Measurements from ENCODE around the gene PTPRG. TPM values are rescaled to one million over a fixed set of nuclear protein-coding genes. Genes with fewer than 3 reads are reported as not detected.
A peak's percentile ranks its signal among the peaks of the same experiment; 100 is the strongest.

The PTPRG gene
- total and polyA plus RNA-seq, 10 of the 15 experiments (the other 5 are each of a cell fraction or from before 2014, with no cell fraction given) = 0.29 to 20.7 (median 1.4) TPM

- TF ChIP-seq ZNF592 (IDR thresholded peaks at IDR 0.05) = no peak
- TF ChIP-seq KLF5 (IDR thresholded peaks at IDR 0.05; ENCODE audit: partially characterized antibody) = no peak
- no peak for TF ChIP-seq ATF2 (IDR thresholded peaks at IDR 0.05; ENCODE audit: low read length)
- no peak for TF ChIP-seq ZBTB4 (CRISPR knock-in tag; IDR thresholded peaks at IDR 0.05)
- TF ChIP-seq GATAD2B (conservative IDR thresholded peaks at IDR 0.05; ENCODE audit: low read depth) = peak; percentile 42; the same call in 1 of the 2 replicates
- TF ChIP-seq NR2F1 (conservative IDR thresholded peaks at IDR 0.05) = peak; percentile 56
- TF ChIP-seq TARDBP (IDR thresholded peaks at IDR 0.05; ENCODE audit: borderline replicate concordance) = no peak
- TF ChIP-seq GABPA (IDR thresholded peaks at IDR 0.05; ENCODE audit: low read depth) = no peak
- no peak for TF ChIP-seq PAX8 (IDR thresholded peaks at IDR 0.05)
- TF ChIP-seq BCLAF1 (IDR thresholded peaks at IDR 0.05) = no peak
- no peak for TF ChIP-seq CEBPZ (IDR thresholded peaks at IDR 0.05; ENCODE audit: low read depth, low read length)
- no peak for TF ChIP-seq IRF5 (IDR thresholded peaks at IDR 0.05; ENCODE audit: borderline replicate concordance)
- TF ChIP-seq IKZF1 (conservative IDR thresholded peaks at IDR 0.05) = peak; percentile 66; the same call in 1 of the 2 replicates
- peak; percentile 49; the same call in 1 of the 2 replicates for TF ChIP-seq NBN (IDR thresholded peaks at IDR 0.05)
These were observed 13.7 kb upstream of the PTPRG start (continued) for GRCh38 chr3:61547625-61548024.
